Liver (tissue), 9 donors: ENCODE data around the gene PDLIM1. TPM values are rescaled to one million over a fixed set of nuclear protein-coding genes. Genes with fewer than 3 reads are reported as not detected.

ENCODE experiments used
- DNase-seq: peaks from one replicate; pipeline ENCODE4 v3.0.0-alpha.2; 2017; ENCODE audit warnings: low spot score
- H3K27ac ChIP-seq, 2 donors: one replicate each; pipeline ENCODE4 v1.7.0; 2013; ENCODE audit warnings: inconsistent platforms in 2 of 2, low read length in 2 of 2, control low read depth in 1 of 2, low read depth in 1 of 2, mild to moderate bottlenecking in 1 of 2
- H3K27me3 ChIP-seq, 4 donors: one replicate each; pipeline versions ENCODE4 v1.6.1 to v1.7.0; 2013; ENCODE audit warnings: low read length in 3 of 4, inconsistent platforms in 1 of 4, mild to moderate bottlenecking in 1 of 4, moderate library complexity in 1 of 4; ENCODE audit not compliant: control insufficient read depth in 4 of 4, insufficient read depth in 4 of 4
- H3K36me3 ChIP-seq, 4 donors: one replicate each; pipeline versions ENCODE4 v1.6.1 to v1.7.0; 2013; ENCODE audit warnings: low read length in 3 of 4, mild to moderate bottlenecking in 3 of 4, low read depth in 1 of 4, moderate library complexity in 1 of 4; ENCODE audit not compliant: control insufficient read depth in 4 of 4, insufficient read depth in 3 of 4
- H3K4me1 ChIP-seq, 4 donors: one replicate each; pipeline versions ENCODE4 v1.6.1 to v1.7.0; 2013; ENCODE audit warnings: low read length in 3 of 4, mild to moderate bottlenecking in 3 of 4, moderate library complexity in 1 of 4; ENCODE audit not compliant: control insufficient read depth in 4 of 4, insufficient read depth in 4 of 4
- H3K4me3 ChIP-seq, 3 donors: one replicate each; pipeline versions ENCODE4 v1.6.1 to v1.7.0; 2013; ENCODE audit warnings: low read length in 3 of 3, control low read depth in 1 of 3, low read depth in 1 of 3, mild to moderate bottlenecking in 1 of 3
- H3K9ac ChIP-seq, 2 donors: one replicate each; pipeline ENCODE4 v1.7.0; 2013; ENCODE audit warnings: low read length in 2 of 2, mild to moderate bottlenecking in 2 of 2, moderate library complexity in 2 of 2, control low read depth in 1 of 2, low read depth in 1 of 2
- H3K9me3 ChIP-seq, 4 donors: one replicate each; pipeline versions ENCODE4 v1.6.1 to v1.7.0; 2013; ENCODE audit warnings: low read length in 3 of 4; ENCODE audit not compliant: control insufficient read depth in 4 of 4
- CTCF ChIP-seq: fragments of 150-350 bp; IDR thresholded peaks from 2 replicates; pipeline ENCODE4 v1.5.1; 2017; ENCODE audit warnings: improper control_type of control experiment, low read depth, low read length; ENCODE audit not compliant: missing input control
- EGR1 ChIP-seq, 2 donors: IDR thresholded peaks; 2 replicates each; pipeline ENCODE4 v1.6.1; 2016 to 2018; ENCODE audit warnings: antibody characterized with exemption in 2 of 2, low read depth in 2 of 2
- FOXA1 ChIP-seq: IDR thresholded peaks from 2 replicates; pipeline ENCODE4 v1.6.1; 2016; ENCODE audit warnings: antibody characterized with exemption
- FOXA2 ChIP-seq: IDR thresholded peaks from 2 replicates; pipeline ENCODE4 v1.6.1; 2016; ENCODE audit warnings: antibody characterized with exemption
- GABPA ChIP-seq, 2 donors: IDR thresholded peaks in 1 of 2; conservative IDR thresholded peaks in 1 of 2; 2 replicates each; pipeline ENCODE4 v1.6.1; 2016; ENCODE audit warnings: antibody characterized with exemption in 2 of 2, mild to moderate bottlenecking in 1 of 2, moderate library complexity in 1 of 2
- HNF4A ChIP-seq, 2 donors: conservative IDR thresholded peaks; 2 replicates each; pipeline ENCODE4 v1.6.1; 2016; ENCODE audit warnings: antibody characterized with exemption in 2 of 2, mild to moderate bottlenecking in 2 of 2
- HNF4G ChIP-seq: IDR thresholded peaks from 2 replicates; pipeline ENCODE4 v1.6.1; 2016; ENCODE audit warnings: antibody characterized with exemption
- JUND ChIP-seq, 2 donors: IDR thresholded peaks; 2 replicates each; pipeline ENCODE4 v1.6.1; 2016; ENCODE audit warnings: antibody characterized with exemption in 2 of 2
- MAX ChIP-seq: IDR thresholded peaks from 2 replicates; pipeline ENCODE4 v1.6.1; 2016; ENCODE audit warnings: antibody characterized with exemption
- NR2F2 ChIP-seq: IDR thresholded peaks from 2 replicates; pipeline ENCODE4 v1.6.1; 2016; ENCODE audit warnings: antibody characterized with exemption
- RAD21 ChIP-seq, 2 donors: IDR thresholded peaks; 2 replicates each; pipeline ENCODE4 v1.6.1; 2016; ENCODE audit warnings: antibody characterized with exemption in 2 of 2, mild to moderate bottlenecking in 2 of 2
- RXRA ChIP-seq, 2 donors: IDR thresholded peaks; 2 replicates each; pipeline ENCODE4 v1.6.1; 2017 to 2018; ENCODE audit warnings: antibody characterized with exemption in 2 of 2, mild to moderate bottlenecking in 1 of 2
- SP1 ChIP-seq: IDR thresholded peaks from 2 replicates; pipeline ENCODE4 v1.6.1; 2018; ENCODE audit warnings: antibody characterized with exemption, mild to moderate bottlenecking
- TAF1 ChIP-seq: conservative IDR thresholded peaks from 2 replicates; pipeline ENCODE4 v1.6.1; 2016; ENCODE audit warnings: antibody characterized with exemption, mild to moderate bottlenecking
- YY1 ChIP-seq: IDR thresholded peaks from 2 replicates; pipeline ENCODE4 v1.6.1; 2016; ENCODE audit warnings: antibody characterized with exemption, mild to moderate bottlenecking
- WGBS: extraction: QIAGEN DNeasy Blood & Tissue Kit; methylation state at CpG from one replicate; pipeline ENCODE4 v1.1.7; 2013; 5-methylcytosine and 5-hydroxymethylcytosine counted together
- polyA plus RNA-seq, 2 donors: library from polyadenylated mRNA; stranded (reverse) in 1 of 2; unstranded in 1 of 2; fragments of 200-250 nt in 1 of 2; fragments of >200 nt in 1 of 2; fragmentation: Nextera tagmentation in 1 of 2; extraction: Ambion mirVana in 1 of 2; gene quantifications; one replicate each; pipeline versions ENCODE4 v1.2.1 to v1.2.3, GENCODE V29; 2013 to 2015
- total RNA-seq, 2 donors: library from RNA; depleted of rRNA; stranded (reverse); fragments of >200 nt; gene quantifications; one replicate each; pipeline ENCODE4 v1.2.3, GENCODE V29; 2014
- TF ChIP-seq, protein P1 (sequence below): IDR thresholded peaks from 2 replicates; pipeline ENCODE4 v1.6.1; 2016; ENCODE audit warnings: antibody characterized with exemption
- TF ChIP-seq, protein P2 (sequence below): IDR thresholded peaks from 2 replicates; pipeline ENCODE4 v1.6.1; 2016; ENCODE audit warnings: antibody characterized with exemption, mild to moderate bottlenecking
- TF ChIP-seq, protein P3 (sequence below): IDR thresholded peaks from 2 replicates; pipeline ENCODE4 v1.6.1; 2016; ENCODE audit warnings: antibody characterized with exemption
- donor health status: healthy.
- donor health status: healthy.
- donor health status: healthy.
- donor health status: healthy.
- donor health status: healthy.

PDLIM1 gene
- total and polyA plus RNA-seq, 4 donors, result 16.8 to 73.4 (median 44.5) TPM

DNA sequence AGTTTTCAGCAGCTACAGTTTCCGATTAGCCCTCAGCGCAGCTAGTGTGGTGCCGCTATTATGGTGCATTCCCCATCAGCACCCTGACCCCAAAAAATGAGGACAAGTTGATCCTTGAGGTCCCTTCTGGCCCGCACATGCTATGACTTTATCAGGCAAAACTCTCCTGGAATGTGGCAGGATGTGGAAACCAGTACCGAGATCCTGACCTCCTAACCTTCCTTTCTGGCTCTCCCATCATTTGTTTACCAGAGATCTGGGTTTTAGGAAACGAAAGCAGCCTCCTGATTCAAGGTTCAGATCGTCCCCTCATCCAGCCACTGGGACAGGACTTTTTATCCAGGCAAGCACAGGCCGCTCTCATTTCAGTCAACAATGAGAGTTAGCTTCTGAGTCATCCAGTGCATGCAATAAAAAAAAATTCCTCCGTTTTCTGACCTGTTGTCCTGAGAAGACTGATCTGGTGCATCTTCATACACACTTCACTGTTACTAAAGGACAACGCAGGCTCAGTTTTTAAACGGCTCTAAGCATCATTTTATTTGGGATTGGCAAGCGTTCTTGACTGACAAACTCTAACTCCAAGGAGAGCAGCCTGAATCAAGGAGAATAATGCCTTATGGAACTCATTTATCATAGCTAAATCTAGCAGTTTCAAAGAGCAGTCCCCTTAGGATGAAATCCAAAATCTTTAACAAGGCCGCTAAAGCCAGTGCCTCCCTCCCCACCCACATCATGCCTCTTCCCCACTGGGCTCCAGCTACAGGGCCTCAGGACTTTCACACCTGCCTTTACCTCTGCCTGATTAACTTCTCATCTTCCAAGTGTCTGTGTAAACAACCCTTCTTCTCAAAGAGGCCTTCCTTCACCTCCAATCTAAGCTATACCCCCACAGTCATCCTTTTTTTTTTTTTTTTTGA is 17.1 kb downstream of the PDLIM1 start:
- 33% methylated on average over 13 of the region's 13 CpGs for WGBS
- H3K4me1 ChIP-seq, result peaks cover 13 to 26% (median 20%) of the 10 kb centered on the region in 4 donors
- DNase-seq, result no peak
- TF ChIP-seq RXRA (IDR thresholded peaks at IDR 0.05) (peak; percentile 94), HNF4G (peak; percentile 20), EGR1 (IDR thresholded peaks at IDR 0.05; ENCODE audit: low read depth in 2 of 2) (peak in 1 of 2 donors; percentile 48), TAF1 (no peak), JUND (IDR thresholded peaks at IDR 0.05) (peak; percentile 99), GABPA (IDR thresholded peaks at IDR 0.05 in 1 of 2, conservative IDR thresholded peaks at IDR 0.05 in 1 of 2) (peak in 1 of 2 donors; percentile 73), RAD21 (IDR thresholded peaks at IDR 0.05) (peak; percentile 53 to 64), CTCF (no peak), MAX (peak; percentile 85), YY1 (peak; percentile 77), NR2F2 (peak; percentile 100), HNF4A (conservative IDR thresholded peaks at IDR 0.05) (peak; percentile 88 to 90), SP1 (peak; percentile 92), FOXA1 (peak; percentile 81), FOXA2 (peak; percentile 84)
- TF ChIP-seq, protein P1, sequence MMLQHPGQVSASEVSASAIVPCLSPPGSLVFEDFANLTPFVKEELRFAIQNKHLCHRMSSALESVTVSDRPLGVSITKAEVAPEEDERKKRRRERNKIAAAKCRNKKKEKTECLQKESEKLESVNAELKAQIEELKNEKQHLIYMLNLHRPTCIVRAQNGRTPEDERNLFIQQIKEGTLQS, result peak; percentile 96
- TF ChIP-seq, protein P2, sequence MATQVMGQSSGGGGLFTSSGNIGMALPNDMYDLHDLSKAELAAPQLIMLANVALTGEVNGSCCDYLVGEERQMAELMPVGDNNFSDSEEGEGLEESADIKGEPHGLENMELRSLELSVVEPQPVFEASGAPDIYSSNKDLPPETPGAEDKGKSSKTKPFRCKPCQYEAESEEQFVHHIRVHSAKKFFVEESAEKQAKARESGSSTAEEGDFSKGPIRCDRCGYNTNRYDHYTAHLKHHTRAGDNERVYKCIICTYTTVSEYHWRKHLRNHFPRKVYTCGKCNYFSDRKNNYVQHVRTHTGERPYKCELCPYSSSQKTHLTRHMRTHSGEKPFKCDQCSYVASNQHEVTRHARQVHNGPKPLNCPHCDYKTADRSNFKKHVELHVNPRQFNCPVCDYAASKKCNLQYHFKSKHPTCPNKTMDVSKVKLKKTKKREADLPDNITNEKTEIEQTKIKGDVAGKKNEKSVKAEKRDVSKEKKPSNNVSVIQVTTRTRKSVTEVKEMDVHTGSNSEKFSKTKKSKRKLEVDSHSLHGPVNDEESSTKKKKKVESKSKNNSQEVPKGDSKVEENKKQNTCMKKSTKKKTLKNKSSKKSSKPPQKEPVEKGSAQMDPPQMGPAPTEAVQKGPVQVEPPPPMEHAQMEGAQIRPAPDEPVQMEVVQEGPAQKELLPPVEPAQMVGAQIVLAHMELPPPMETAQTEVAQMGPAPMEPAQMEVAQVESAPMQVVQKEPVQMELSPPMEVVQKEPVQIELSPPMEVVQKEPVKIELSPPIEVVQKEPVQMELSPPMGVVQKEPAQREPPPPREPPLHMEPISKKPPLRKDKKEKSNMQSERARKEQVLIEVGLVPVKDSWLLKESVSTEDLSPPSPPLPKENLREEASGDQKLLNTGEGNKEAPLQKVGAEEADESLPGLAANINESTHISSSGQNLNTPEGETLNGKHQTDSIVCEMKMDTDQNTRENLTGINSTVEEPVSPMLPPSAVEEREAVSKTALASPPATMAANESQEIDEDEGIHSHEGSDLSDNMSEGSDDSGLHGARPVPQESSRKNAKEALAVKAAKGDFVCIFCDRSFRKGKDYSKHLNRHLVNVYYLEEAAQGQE, result peak; percentile 83
- TF ChIP-seq, protein P3, sequence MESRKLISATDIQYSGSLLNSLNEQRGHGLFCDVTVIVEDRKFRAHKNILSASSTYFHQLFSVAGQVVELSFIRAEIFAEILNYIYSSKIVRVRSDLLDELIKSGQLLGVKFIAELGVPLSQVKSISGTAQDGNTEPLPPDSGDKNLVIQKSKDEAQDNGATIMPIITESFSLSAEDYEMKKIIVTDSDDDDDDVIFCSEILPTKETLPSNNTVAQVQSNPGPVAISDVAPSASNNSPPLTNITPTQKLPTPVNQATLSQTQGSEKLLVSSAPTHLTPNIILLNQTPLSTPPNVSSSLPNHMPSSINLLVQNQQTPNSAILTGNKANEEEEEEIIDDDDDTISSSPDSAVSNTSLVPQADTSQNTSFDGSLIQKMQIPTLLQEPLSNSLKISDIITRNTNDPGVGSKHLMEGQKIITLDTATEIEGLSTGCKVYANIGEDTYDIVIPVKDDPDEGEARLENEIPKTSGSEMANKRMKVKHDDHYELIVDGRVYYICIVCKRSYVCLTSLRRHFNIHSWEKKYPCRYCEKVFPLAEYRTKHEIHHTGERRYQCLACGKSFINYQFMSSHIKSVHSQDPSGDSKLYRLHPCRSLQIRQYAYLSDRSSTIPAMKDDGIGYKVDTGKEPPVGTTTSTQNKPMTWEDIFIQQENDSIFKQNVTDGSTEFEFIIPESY, result peak; percentile 72
- H3K27ac ChIP-seq, result peak overlapping the region; percentile 92 to 98
- H3K36me3 ChIP-seq, result peaks cover under 1 to 4% (median 2%) of the 10 kb centered on the region in 4 donors
- no peaks in the 10 kb centered on the region for H3K27me3 ChIP-seq
- H3K4me3 ChIP-seq, result no peak overlapping the region
- H3K9me3 ChIP-seq, result no peaks in the 10 kb centered on the region
- peak overlapping the region; percentile 49 to 81 for H3K9ac ChIP-seq
